ENCODE data around the gene HDLBP. TPM values are rescaled to one million over a fixed set of nuclear protein-coding genes. Genes with fewer than 3 reads are reported as not detected.

HDLBP gene
- total and polyA plus RNA-seq, 2 experiments from 2014 or later, result 613 to 711 TPM

GRCh38 chr2:241240320-241241004, 75.0 kb downstream of the HDLBP start:
- 89 to 91% methylated on average over 20 to 21 of the region's 21 CpGs for WGBS, 2 experiments (ENCODE audit: low coverage in 1 of 2, low lambda C conversion rate in 2 of 2, missing lambda C conversion rate in 2 of 2)
- Histone ChIP-seq H2AFZ (no peak overlapping the region), H3K36me3 (ENCODE audit: low read depth) (peaks cover 86% of the 10 kb centered on the region), H3K9me2 (ENCODE audit: insufficient read depth) (no peaks in the 10 kb centered on the region), H3K27me3 (replicated peaks; ENCODE audit: insufficient read depth) (no peaks in the 10 kb centered on the region), H3K4me2 (ENCODE audit: unreplicated experiment) (no peak overlapping the region), H3K79me2 (ENCODE audit: insufficient read depth) (peaks cover 100% of the 10 kb centered on the region), H3K4me1 (ENCODE audit: insufficient read depth) (no peaks in the 10 kb centered on the region), H3K27ac (no peak overlapping the region), H3F3A (ENCODE audit: insufficient read depth) (peaks cover 78% of the 10 kb centered on the region), H4K20me1 (ENCODE audit: insufficient read depth) (peaks cover 6% of the 10 kb centered on the region; the same call in 1 of the 2 replicates), H3K4me3 (no peak overlapping the region), H3K9me3 (ENCODE audit: low read depth) (no peaks in the 10 kb centered on the region), H3K9ac (no peak overlapping the region)
- no peak for DNase-seq
- in situ Hi-C loops (cut with MboI), result no loop called here
- no peak for TF ChIP-seq EZH2 (IDR thresholded peaks at IDR 0.05; ENCODE audit: insufficient read depth, poor library complexity, severe bottlenecking)

DNA sequence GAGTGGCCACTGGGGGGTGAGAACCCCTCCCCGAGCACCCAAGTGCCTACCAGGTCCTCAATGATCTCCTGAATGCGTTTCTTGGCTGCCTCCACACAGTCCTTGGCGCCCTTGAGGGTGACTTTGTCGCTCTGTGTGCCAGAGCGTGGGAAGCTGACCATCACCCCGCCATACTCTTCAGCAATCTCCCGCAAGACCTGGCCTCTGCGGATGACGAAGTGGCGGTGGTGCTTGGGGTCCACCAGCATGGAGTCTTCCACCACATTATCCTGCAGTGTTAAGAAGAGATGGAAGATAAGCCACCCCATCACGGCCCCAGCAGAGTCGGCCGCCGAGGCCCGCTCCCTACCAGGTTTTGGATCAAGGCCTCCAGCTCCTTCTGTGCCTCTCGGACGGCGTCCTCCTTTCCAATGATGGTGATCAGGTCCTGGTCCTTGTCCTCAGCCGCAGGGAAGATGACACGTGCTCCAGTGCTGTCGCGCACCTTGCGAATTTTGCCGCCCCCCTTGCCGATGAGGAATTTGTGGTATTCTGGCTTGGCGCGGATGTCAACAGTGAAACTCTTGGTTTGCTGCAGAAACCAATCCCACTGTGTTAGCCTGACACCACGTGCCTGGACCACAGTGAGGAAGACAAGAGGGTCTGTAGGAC, 75.8 kb downstream of the HDLBP start:
- Histone ChIP-seq H2AFZ (no peak overlapping the region), H3K9me3 (ENCODE audit: low read depth) (no peaks in the 10 kb centered on the region), H3K9me2 (ENCODE audit: insufficient read depth) (no peaks in the 10 kb centered on the region), H3K4me3 (no peak overlapping the region), H3K27me3 (replicated peaks; ENCODE audit: insufficient read depth) (no peaks in the 10 kb centered on the region), H3F3A (ENCODE audit: insufficient read depth) (peaks cover 79% of the 10 kb centered on the region), H3K79me2 (ENCODE audit: insufficient read depth) (peaks cover 99% of the 10 kb centered on the region), H4K20me1 (ENCODE audit: insufficient read depth) (peaks cover 6% of the 10 kb centered on the region; the same call in 1 of the 2 replicates), H3K4me2 (ENCODE audit: unreplicated experiment) (no peak overlapping the region), H3K9ac (no peak overlapping the region), H3K27ac (no peak overlapping the region), H3K36me3 (ENCODE audit: low read depth) (peaks cover 84% of the 10 kb centered on the region), H3K4me1 (ENCODE audit: insufficient read depth) (no peaks in the 10 kb centered on the region)
- DNase-seq, result no peak
- WGBS, 2 experiments (ENCODE audit: low coverage in 1 of 2, low lambda C conversion rate in 2 of 2, missing lambda C conversion rate in 2 of 2), result 90 to 92% methylated on average over 27 of the region's 28 CpGs
- TF ChIP-seq EZH2 (IDR thresholded peaks at IDR 0.05; ENCODE audit: insufficient read depth, poor library complexity, severe bottlenecking), result no peak
- TF ChIP-seq EZH2phosphoT487 (IDR thresholded peaks at IDR 0.05; ENCODE audit: insufficient read depth, low read depth), result no peak
- in situ Hi-C loops (cut with MboI), result no loop called here

GRCh38 chr2:241238693-241239198, 76.7 kb downstream of the HDLBP start:
- H3K9me3 ChIP-seq (ENCODE audit: low read depth), result no peaks in the 10 kb centered on the region
- WGBS, 2 experiments (ENCODE audit: low coverage in 1 of 2, low lambda C conversion rate in 2 of 2, missing lambda C conversion rate in 2 of 2), result 90 to 91% methylated on average over 5 of the region's 5 CpGs
- H3K79me2 ChIP-seq (ENCODE audit: insufficient read depth), result peaks cover 99% of the 10 kb centered on the region
- H3K4me2 ChIP-seq (ENCODE audit: unreplicated experiment), result no peak overlapping the region
- no peaks in the 10 kb centered on the region for H3K27me3 ChIP-seq (replicated peaks; ENCODE audit: insufficient read depth)
- no peak for TF ChIP-seq EZH2 (IDR thresholded peaks at IDR 0.05; ENCODE audit: insufficient read depth, poor library complexity, severe bottlenecking)
- no peak for TF ChIP-seq EZH2phosphoT487 (IDR thresholded peaks at IDR 0.05; ENCODE audit: insufficient read depth, low read depth)
- H3K9ac ChIP-seq, result no peak overlapping the region
- peaks cover 85% of the 10 kb centered on the region for H3K36me3 ChIP-seq (ENCODE audit: low read depth)
- in situ Hi-C loops (cut with MboI), result no loop called here
- no peaks in the 10 kb centered on the region for H3K9me2 ChIP-seq (ENCODE audit: insufficient read depth)
- no peaks in the 10 kb centered on the region for H3K4me1 ChIP-seq (ENCODE audit: insufficient read depth)
- no peak overlapping the region for H3K27ac ChIP-seq
- no peak overlapping the region for H3K4me3 ChIP-seq
- H4K20me1 ChIP-seq (ENCODE audit: insufficient read depth), result peaks cover 6% of the 10 kb centered on the region; the same call in 1 of the 2 replicates
- H2AFZ ChIP-seq, result no peak overlapping the region
- no peak for DNase-seq
- peaks cover 78% of the 10 kb centered on the region for H3F3A ChIP-seq (ENCODE audit: insufficient read depth)

GRCh38 chr2:241237949-241238371, 77.5 kb downstream of the HDLBP start:
- H3K4me1 ChIP-seq (ENCODE audit: insufficient read depth), result no peaks in the 10 kb centered on the region
- no peak overlapping the region for H2AFZ ChIP-seq
- no peaks in the 10 kb centered on the region for H3K9me2 ChIP-seq (ENCODE audit: insufficient read depth)
- H3K9ac ChIP-seq, result no peak overlapping the region
- no peak for DNase-seq
- in situ Hi-C loops (cut with MboI), result no loop called here
- WGBS, 2 experiments (ENCODE audit: low coverage in 1 of 2, low lambda C conversion rate in 2 of 2, missing lambda C conversion rate in 2 of 2), result 90 to 95% methylated on average over 12 of the region's 12 CpGs
- no peak overlapping the region for H3K4me3 ChIP-seq
- peaks cover 6% of the 10 kb centered on the region; the same call in 1 of the 2 replicates for H4K20me1 ChIP-seq (ENCODE audit: insufficient read depth)
- no peaks in the 10 kb centered on the region for H3K9me3 ChIP-seq (ENCODE audit: low read depth)
- peaks cover 78% of the 10 kb centered on the region for H3F3A ChIP-seq (ENCODE audit: insufficient read depth)
- peaks cover 85% of the 10 kb centered on the region for H3K36me3 ChIP-seq (ENCODE audit: low read depth)
- no peak for TF ChIP-seq EZH2phosphoT487 (IDR thresholded peaks at IDR 0.05; ENCODE audit: insufficient read depth, low read depth)
- TF ChIP-seq EZH2 (IDR thresholded peaks at IDR 0.05; ENCODE audit: insufficient read depth, poor library complexity, severe bottlenecking), result no peak
- no peak overlapping the region for H3K4me2 ChIP-seq (ENCODE audit: unreplicated experiment)
- H3K27me3 ChIP-seq (replicated peaks; ENCODE audit: insufficient read depth), result no peaks in the 10 kb centered on the region
- H3K79me2 ChIP-seq (ENCODE audit: insufficient read depth), result peaks cover 98% of the 10 kb centered on the region
- H3K27ac ChIP-seq, result no peak overlapping the region
